ENCODE data around the gene GRID2.

- no peak for TF ChIP-seq CTCF (IDR thresholded peaks at IDR 0.05)
- TF ChIP-seq POLR2AphosphoS5 (IDR thresholded peaks at IDR 0.05; ENCODE audit: insufficient read depth in 1 of 2, low read depth in 1 of 2) = no peak
- no peak for TF ChIP-seq POLR2A (IDR thresholded peaks at IDR 0.05)
These were observed 684.5 kb downstream of the GRID2 start for GRCh38 chr4:92988301-92988700.
